Measurements from ENCODE around the gene CACNA1G. TPM values are rescaled to one million over a fixed set of nuclear protein-coding genes. Genes with fewer than 3 reads are reported as not detected.

The CACNA1G gene
- total RNA-seq, 1 experiment from 2014 or later = not detected

DNA sequence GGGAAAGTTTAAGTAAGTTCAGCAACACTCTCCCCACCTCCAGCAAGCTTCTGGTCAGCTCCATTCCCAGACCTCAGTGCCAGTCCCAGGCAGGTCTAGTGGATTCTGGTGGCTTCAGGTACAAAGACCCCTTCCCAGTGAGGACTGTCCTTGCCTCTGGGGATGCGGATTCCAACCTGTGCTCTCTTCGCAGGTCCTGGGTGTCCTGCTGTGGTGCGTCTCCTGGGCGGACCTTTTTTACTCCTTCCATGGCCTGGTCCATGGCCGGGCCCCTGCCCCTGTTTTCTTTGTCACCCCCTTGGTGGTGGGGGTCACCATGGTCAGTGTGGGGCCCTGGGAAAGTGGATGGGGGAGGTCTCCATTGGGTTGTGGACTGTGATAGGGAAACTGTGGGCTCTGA lies 96.0 kb downstream of the CACNA1G start:
- POLR2A ChIA-PET = no interaction called here
- H3K36me3 Mint-ChIP-seq (ENCODE audit: insufficient read depth, unreplicated experiment) = peaks cover 21% of the 10 kb centered on the region
- H3K4me3 Mint-ChIP-seq (ENCODE audit: unreplicated experiment) = no peak overlapping the region
- BruUV-seq (replicated peaks) = no TSS peak
- no peak for DNase-seq (ENCODE audit: unreplicated experiment)
- TF ChIP-seq, protein P1, sequence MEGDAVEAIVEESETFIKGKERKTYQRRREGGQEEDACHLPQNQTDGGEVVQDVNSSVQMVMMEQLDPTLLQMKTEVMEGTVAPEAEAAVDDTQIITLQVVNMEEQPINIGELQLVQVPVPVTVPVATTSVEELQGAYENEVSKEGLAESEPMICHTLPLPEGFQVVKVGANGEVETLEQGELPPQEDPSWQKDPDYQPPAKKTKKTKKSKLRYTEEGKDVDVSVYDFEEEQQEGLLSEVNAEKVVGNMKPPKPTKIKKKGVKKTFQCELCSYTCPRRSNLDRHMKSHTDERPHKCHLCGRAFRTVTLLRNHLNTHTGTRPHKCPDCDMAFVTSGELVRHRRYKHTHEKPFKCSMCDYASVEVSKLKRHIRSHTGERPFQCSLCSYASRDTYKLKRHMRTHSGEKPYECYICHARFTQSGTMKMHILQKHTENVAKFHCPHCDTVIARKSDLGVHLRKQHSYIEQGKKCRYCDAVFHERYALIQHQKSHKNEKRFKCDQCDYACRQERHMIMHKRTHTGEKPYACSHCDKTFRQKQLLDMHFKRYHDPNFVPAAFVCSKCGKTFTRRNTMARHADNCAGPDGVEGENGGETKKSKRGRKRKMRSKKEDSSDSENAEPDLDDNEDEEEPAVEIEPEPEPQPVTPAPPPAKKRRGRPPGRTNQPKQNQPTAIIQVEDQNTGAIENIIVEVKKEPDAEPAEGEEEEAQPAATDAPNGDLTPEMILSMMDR (IDR thresholded peaks at IDR 0.05; ENCODE audit: unreplicated experiment) = no peak
- CTCF ChIA-PET = no interaction called here
- intact Hi-C loops (cut with micrococcal nuclease) = no loop called here
- H3K9me3 Mint-ChIP-seq (ENCODE audit: unreplicated experiment) = no peaks in the 10 kb centered on the region
- no peak overlapping the region for H3K27ac Mint-ChIP-seq (ENCODE audit: low read depth, unreplicated experiment)
- no peaks in the 10 kb centered on the region for H3K27me3 Mint-ChIP-seq (ENCODE audit: insufficient read depth, unreplicated experiment)
- peaks cover 21% of the 10 kb centered on the region for H3K4me1 Mint-ChIP-seq (ENCODE audit: insufficient read depth, unreplicated experiment)

DNA sequence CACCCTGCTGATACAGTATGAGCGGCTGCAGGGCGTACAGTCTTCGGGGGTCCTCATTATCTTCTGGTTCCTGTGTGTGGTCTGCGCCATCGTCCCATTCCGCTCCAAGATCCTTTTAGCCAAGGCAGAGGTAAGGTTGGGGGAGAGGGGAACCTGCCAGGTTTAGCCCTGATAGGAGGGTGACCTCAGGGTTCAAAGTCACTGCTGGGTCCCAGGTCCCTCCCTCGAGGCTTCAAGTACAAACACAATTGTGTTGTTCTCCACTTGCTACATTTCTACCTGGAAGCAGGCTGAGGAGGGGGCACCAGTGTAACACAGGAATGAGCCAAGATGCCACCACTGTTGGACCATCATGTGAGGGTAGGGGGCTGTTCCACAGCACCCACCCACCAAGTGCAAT lies 96.5 kb downstream of the CACNA1G start:
- BruUV-seq (replicated peaks) = no TSS peak
- Mint-ChIP-seq H3K9me3 (ENCODE audit: unreplicated experiment) (no peaks in the 10 kb centered on the region), H3K27ac (ENCODE audit: low read depth, unreplicated experiment) (no peak overlapping the region), H3K4me3 (ENCODE audit: unreplicated experiment) (no peak overlapping the region), H3K36me3 (ENCODE audit: insufficient read depth, unreplicated experiment) (peaks cover 24% of the 10 kb centered on the region), H3K4me1 (ENCODE audit: insufficient read depth, unreplicated experiment) (peaks cover 27% of the 10 kb centered on the region), H3K27me3 (ENCODE audit: insufficient read depth, unreplicated experiment) (no peaks in the 10 kb centered on the region)
- TF ChIP-seq, protein P1 (IDR thresholded peaks at IDR 0.05; ENCODE audit: unreplicated experiment) = no peak
- CTCF ChIA-PET = no interaction called here
- intact Hi-C loops (cut with micrococcal nuclease) = no loop called here
- DNase-seq (ENCODE audit: unreplicated experiment) = no peak
- POLR2A ChIA-PET = interaction anchor here (5.5 kb wide), 1 partner anchor 7 kb away, joined by 24 read pairs; no protein-coding TSS in a partner anchor

DNA sequence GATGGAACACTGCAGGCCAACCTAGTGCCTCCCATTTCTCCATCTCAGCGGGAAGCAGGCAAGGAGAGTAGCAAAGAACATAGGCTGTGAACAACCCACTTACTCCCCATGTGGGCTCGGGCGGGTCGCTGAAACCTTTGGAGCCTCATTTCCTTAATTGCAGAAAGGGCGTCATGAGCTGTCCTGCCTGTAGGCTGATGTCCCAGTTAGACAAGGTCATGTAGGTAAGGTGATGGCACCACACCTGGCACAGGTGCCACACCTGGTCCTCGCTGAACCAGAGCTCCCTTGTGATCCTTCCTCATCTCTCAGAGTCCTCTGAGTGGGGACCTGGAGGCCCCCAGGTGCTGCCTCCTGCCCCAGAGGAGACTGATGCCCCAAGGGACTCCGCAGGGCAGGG lies 97.1 kb downstream of the CACNA1G start:
- no peak overlapping the region for H3K27ac Mint-ChIP-seq (ENCODE audit: low read depth, unreplicated experiment)
- no peak for DNase-seq (ENCODE audit: unreplicated experiment)
- intact Hi-C loops (cut with micrococcal nuclease) = no loop called here
- H3K4me1 Mint-ChIP-seq (ENCODE audit: insufficient read depth, unreplicated experiment) = peaks cover 32% of the 10 kb centered on the region
- no peaks in the 10 kb centered on the region for H3K9me3 Mint-ChIP-seq (ENCODE audit: unreplicated experiment)
- H3K36me3 Mint-ChIP-seq (ENCODE audit: insufficient read depth, unreplicated experiment) = peaks cover 27% of the 10 kb centered on the region
- TF ChIP-seq, protein P1 (IDR thresholded peaks at IDR 0.05; ENCODE audit: unreplicated experiment) = no peak
- no peaks in the 10 kb centered on the region for H3K27me3 Mint-ChIP-seq (ENCODE audit: insufficient read depth, unreplicated experiment)
- no TSS peak for BruUV-seq (replicated peaks)
- CTCF ChIA-PET = interaction anchor here (0.7 kb wide), 1 partner anchor 72 kb away, joined by 3 read pairs; no protein-coding TSS in a partner anchor
- POLR2A ChIA-PET = interaction anchor here (5.5 kb wide), 1 partner anchor 8 kb away, joined by 24 read pairs; no protein-coding TSS in a partner anchor
- no peak overlapping the region for H3K4me3 Mint-ChIP-seq (ENCODE audit: unreplicated experiment)

DNA sequence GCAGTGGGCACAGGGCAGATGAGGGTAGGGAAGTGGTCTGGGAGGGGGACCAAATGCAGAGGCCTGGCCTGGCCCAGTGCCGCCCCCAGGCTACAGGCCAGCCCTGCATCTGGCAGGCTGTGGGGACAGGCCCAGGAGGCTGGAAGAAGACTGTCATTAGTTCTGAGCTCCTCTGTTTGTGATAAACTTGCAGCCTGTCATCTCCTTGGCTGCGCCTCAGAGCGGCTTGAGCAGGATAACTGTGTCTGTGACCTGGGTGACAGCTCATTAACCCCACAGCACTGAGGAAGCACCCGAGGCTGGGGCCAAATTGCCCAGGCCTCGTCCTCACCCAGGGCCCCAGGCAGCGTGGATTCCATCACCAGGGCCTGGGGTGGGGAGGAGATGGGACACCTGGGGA lies 98.1 kb downstream of the CACNA1G start:
- POLR2A ChIA-PET = interaction anchor here (0.7 to 5.5 kb wide), 2 partner anchors 9 to 12 kb away, joined by 3 to 24 read pairs; no protein-coding TSS in a partner anchor
- Mint-ChIP-seq H3K36me3 (ENCODE audit: insufficient read depth, unreplicated experiment) (peaks cover 33% of the 10 kb centered on the region), H3K4me1 (ENCODE audit: insufficient read depth, unreplicated experiment) (peaks cover 41% of the 10 kb centered on the region), H3K27ac (ENCODE audit: low read depth, unreplicated experiment) (no peak overlapping the region), H3K27me3 (ENCODE audit: insufficient read depth, unreplicated experiment) (no peaks in the 10 kb centered on the region), H3K9me3 (ENCODE audit: unreplicated experiment) (no peaks in the 10 kb centered on the region), H3K4me3 (ENCODE audit: unreplicated experiment) (no peak overlapping the region)
- CTCF ChIA-PET = interaction anchor here (0.6 kb wide), 1 partner anchor 36 kb away, joined by 3 read pairs; no protein-coding TSS in a partner anchor
- DNase-seq (ENCODE audit: unreplicated experiment) = no peak
- BruUV-seq (replicated peaks) = no TSS peak
- intact Hi-C loops (cut with micrococcal nuclease) = no loop called here
- TF ChIP-seq, protein P1 (IDR thresholded peaks at IDR 0.05; ENCODE audit: unreplicated experiment) = no peak

All from MCF 10A (cell line).